ENCODE results near the gene CFAP100.

Gene CFAP100

DNA sequence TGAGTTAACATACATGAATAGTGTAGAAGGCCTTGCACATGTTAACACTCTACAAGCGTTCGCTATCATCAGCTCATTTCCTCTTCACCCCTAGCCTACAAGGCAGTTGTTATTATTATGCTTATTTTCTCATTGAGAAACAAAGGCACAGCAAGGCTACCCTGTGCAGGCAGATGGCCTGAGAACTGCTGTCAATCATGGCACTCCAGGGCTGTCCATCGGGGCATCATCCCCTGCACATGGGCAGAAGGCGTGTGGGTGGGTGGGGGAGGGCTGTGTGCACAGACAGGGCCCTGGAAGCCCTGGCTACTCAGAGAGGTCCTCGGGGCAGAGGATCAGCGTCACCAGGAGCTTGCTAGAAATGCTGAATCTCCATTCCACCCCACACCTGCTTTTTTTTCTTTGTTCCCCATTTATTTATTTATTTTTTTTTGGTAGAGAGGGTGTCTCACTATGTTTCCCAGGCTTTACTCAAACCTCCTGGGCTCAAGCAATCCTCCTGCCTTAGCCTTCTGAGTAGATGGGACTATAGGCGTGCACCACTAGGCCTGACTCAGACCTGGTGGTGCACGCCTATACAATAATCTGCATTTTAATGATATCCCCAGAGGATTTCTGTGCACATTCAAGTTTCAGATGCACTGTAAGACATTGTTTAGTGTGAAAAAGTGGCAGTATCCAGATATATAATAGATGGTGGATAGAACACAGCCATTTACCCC is 90.6 kb downstream of the CFAP100 start:
- no peak overlapping the region for H2AFZ ChIP-seq (ENCODE audit: low read depth)
- TF ChIP-seq, protein P1, sequence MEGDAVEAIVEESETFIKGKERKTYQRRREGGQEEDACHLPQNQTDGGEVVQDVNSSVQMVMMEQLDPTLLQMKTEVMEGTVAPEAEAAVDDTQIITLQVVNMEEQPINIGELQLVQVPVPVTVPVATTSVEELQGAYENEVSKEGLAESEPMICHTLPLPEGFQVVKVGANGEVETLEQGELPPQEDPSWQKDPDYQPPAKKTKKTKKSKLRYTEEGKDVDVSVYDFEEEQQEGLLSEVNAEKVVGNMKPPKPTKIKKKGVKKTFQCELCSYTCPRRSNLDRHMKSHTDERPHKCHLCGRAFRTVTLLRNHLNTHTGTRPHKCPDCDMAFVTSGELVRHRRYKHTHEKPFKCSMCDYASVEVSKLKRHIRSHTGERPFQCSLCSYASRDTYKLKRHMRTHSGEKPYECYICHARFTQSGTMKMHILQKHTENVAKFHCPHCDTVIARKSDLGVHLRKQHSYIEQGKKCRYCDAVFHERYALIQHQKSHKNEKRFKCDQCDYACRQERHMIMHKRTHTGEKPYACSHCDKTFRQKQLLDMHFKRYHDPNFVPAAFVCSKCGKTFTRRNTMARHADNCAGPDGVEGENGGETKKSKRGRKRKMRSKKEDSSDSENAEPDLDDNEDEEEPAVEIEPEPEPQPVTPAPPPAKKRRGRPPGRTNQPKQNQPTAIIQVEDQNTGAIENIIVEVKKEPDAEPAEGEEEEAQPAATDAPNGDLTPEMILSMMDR (conservative IDR thresholded peaks at IDR 0.05; ENCODE audit: low read depth, low read length): no peak
- no peak overlapping the region for H3K4me3 ChIP-seq (IDR thresholded peaks at IDR 0.05; ENCODE audit: insufficient read depth, low read depth, low read length)
- H3K36me3 ChIP-seq (ENCODE audit: insufficient read depth): no peaks in the 10 kb centered on the region
- no peaks in the 10 kb centered on the region for H4K20me1 ChIP-seq (ENCODE audit: insufficient read depth)
- no peaks in the 10 kb centered on the region for H3K27me3 ChIP-seq (ENCODE audit: insufficient read depth, low read depth)
- no peak overlapping the region for H3K27ac ChIP-seq
- H3K4me2 ChIP-seq: no peak overlapping the region
- no peaks in the 10 kb centered on the region for H3K79me2 ChIP-seq (ENCODE audit: insufficient read depth, low read depth)
- H3K4me1 ChIP-seq (ENCODE audit: low read depth, poor library complexity, severe bottlenecking): no peaks in the 10 kb centered on the region
- no peak overlapping the region for H3K9ac ChIP-seq

DNA sequence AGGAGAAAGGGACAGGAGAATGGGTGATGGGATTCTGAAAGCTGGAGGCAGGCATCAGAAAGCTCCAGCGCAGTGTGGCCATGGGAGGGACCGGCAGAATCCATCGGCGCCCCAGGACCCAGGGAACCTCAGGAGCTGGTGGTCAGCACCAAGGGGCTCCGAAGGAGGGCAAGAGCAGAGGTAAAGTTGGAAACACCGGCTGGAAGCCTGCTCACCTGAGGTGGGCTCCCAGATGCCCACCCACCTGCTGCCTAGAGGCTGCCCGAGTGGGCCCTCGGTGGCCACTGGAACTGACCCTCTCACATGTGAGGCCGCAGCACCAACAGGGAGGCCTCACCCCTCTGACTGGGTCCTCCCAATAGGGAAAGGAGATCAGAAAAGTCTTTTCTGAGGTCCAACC is 91.2 kb downstream of the CFAP100 start:
- Histone ChIP-seq H3K9ac (no peak overlapping the region), H3K4me1 (ENCODE audit: low read depth, poor library complexity, severe bottlenecking) (no peaks in the 10 kb centered on the region), H2AFZ (ENCODE audit: low read depth) (no peak overlapping the region), H3K36me3 (ENCODE audit: insufficient read depth) (no peaks in the 10 kb centered on the region), H3K27me3 (ENCODE audit: insufficient read depth, low read depth) (no peaks in the 10 kb centered on the region), H4K20me1 (ENCODE audit: insufficient read depth) (no peaks in the 10 kb centered on the region), H3K4me3 (IDR thresholded peaks at IDR 0.05; ENCODE audit: insufficient read depth, low read depth, low read length) (no peak overlapping the region), H3K27ac (no peak overlapping the region), H3K4me2 (no peak overlapping the region), H3K79me2 (ENCODE audit: insufficient read depth, low read depth) (no peaks in the 10 kb centered on the region)
- TF ChIP-seq, protein P1 (conservative IDR thresholded peaks at IDR 0.05; ENCODE audit: low read depth, low read length): no peak
